OCI-LY1 (cell line): Measurements from ENCODE around the gene ARFIP1.

Source experiments
- H2AFZ ChIP-seq: fragments of 200-600 bp; sonication (generic), shearing (Covaris generic); 2 replicates; pipeline ENCODE4 v1.6.0; 2014; ENCODE audit warnings: antibody characterized with exemption, mild to moderate bottlenecking, low read length
- H3F3A ChIP-seq: fragments of 200-600 bp; sonication (generic), shearing (Covaris generic); 2 replicates; pipeline ENCODE4 v1.6.0; 2014; ENCODE audit warnings: mild to moderate bottlenecking, antibody characterized with exemption, low read length, moderate library complexity; ENCODE audit not compliant: insufficient read depth
- H3K27ac ChIP-seq: fragments of 200-600 bp; sonication (generic); 2 replicates; pipeline ENCODE4 v1.5.1; 2014; ENCODE audit warnings: low read length, mixed run types, mild to moderate bottlenecking, low read depth; ENCODE audit not compliant: poor library complexity, severe bottlenecking
- H3K27me3 ChIP-seq: fragments of 200-600 bp; sonication (generic); 2 replicates; pipeline ENCODE4 v1.6.0; 2014; ENCODE audit warnings: antibody characterized with exemption, mild to moderate bottlenecking, low read length, moderate library complexity; ENCODE audit not compliant: insufficient read depth
- H3K36me3 ChIP-seq: fragments of 200-600 bp; sonication (generic); 2 replicates; pipeline ENCODE4 v1.6.1; 2014; ENCODE audit warnings: mild to moderate bottlenecking, antibody characterized with exemption, low read length, moderate library complexity, mixed read lengths; ENCODE audit not compliant: insufficient read depth
- H3K4me1 ChIP-seq: fragments of 200-600 bp; sonication (generic); 2 replicates; pipeline ENCODE4 v1.5.1; 2014; ENCODE audit warnings: mild to moderate bottlenecking, low read length, moderate library complexity; ENCODE audit not compliant: insufficient read depth, severe bottlenecking
- H3K4me2 ChIP-seq: fragments of 200-600 bp; sonication (generic), shearing (Covaris generic); 2 replicates; pipeline ENCODE4 v1.6.1; 2014; ENCODE audit warnings: low read length
- H3K4me3 ChIP-seq: fragments of 200-600 bp; sonication (generic); 2 replicates; pipeline ENCODE4 v1.5.1; 2014; ENCODE audit warnings: low read length, low read depth, mild to moderate bottlenecking, mixed read lengths; ENCODE audit not compliant: poor library complexity, severe bottlenecking
- H3K79me2 ChIP-seq: fragments of 200-600 bp; shearing (Covaris generic); 2 replicates; pipeline ENCODE4 v1.6.1; 2016; ENCODE audit warnings: mixed run types, low read length, mixed read lengths; ENCODE audit not compliant: insufficient read depth
- H3K9ac ChIP-seq: fragments of 200-600 bp; sonication (generic), shearing (Covaris generic); 2 replicates; pipeline ENCODE4 v1.6.1; 2014; ENCODE audit warnings: mild to moderate bottlenecking, low read length, mixed read lengths
- H3K9me2 ChIP-seq: fragments of 200-600 bp; sonication (generic), shearing (Covaris generic); 2 replicates; pipeline ENCODE4 v1.6.1; 2014; ENCODE audit warnings: low read depth, mild to moderate bottlenecking, low read length, mixed read lengths
- H3K9me3 ChIP-seq: fragments of 200-600 bp; shearing (Covaris generic); 2 replicates; pipeline ENCODE4 v1.6.1; 2014; ENCODE audit warnings: low read length, mixed read lengths
- H4K20me1 ChIP-seq: fragments of 200-600 bp; sonication (generic), shearing (Covaris generic); 2 replicates; pipeline ENCODE4 v1.6.0; 2016; ENCODE audit warnings: mild to moderate bottlenecking, low read length; ENCODE audit not compliant: insufficient read depth
- EZH2 ChIP-seq: fragments of 200-600 bp; sonication (generic), shearing (Covaris generic); IDR thresholded peaks from 2 replicates; pipeline ENCODE4 v1.8.0; 2017; ENCODE audit warnings: borderline replicate concordance, mixed run types, mild to moderate bottlenecking, antibody characterized with exemption, low read length, moderate library complexity, mixed read lengths
- TF ChIP-seq, protein P1 (sequence below): fragments of 200-600 bp; sonication (generic), shearing (Covaris generic); IDR thresholded peaks from 2 replicates; pipeline ENCODE4 v1.5.1; 2017; ENCODE audit warnings: mild to moderate bottlenecking, antibody characterized with exemption, low read length, moderate library complexity, mixed read lengths

The ARFIP1 gene

DNA sequence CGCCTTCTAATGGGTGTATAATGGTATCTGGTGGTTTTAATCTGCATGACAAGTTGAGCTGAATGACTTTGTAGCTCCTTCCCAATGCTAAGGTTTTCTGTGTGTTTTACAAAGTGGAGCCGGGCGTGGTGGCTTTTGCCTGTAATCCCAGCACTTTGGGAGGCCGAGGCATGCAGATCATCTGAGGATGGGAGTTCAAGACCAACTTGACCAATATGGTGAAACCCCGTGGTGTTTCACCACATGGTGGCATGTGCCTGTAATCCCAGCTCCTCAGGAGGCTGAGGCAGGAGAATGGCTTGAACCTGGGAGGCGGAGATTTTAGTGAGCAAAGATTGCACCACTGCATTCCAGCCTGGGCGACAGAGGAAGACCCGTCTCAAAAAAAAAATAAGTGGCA, 28.9 kb downstream of the ARFIP1 start:
- Histone ChIP-seq H3K9ac (no peak overlapping the region), H3K9me2 (no peaks in the 10 kb centered on the region; the same call in 1 of the 2 replicates), H3K27ac (no peak overlapping the region), H3K4me2 (no peak overlapping the region), H2AFZ (no peak overlapping the region), H3K36me3 (peaks cover 7% of the 10 kb centered on the region), H3K4me1 (peaks cover 4% of the 10 kb centered on the region), H3K4me3 (no peak overlapping the region), H4K20me1 (no peaks in the 10 kb centered on the region), H3K79me2 (no peaks in the 10 kb centered on the region), H3K9me3 (no peaks in the 10 kb centered on the region), H3K27me3 (no peaks in the 10 kb centered on the region), H3F3A (no peaks in the 10 kb centered on the region)
- TF ChIP-seq, protein P1, sequence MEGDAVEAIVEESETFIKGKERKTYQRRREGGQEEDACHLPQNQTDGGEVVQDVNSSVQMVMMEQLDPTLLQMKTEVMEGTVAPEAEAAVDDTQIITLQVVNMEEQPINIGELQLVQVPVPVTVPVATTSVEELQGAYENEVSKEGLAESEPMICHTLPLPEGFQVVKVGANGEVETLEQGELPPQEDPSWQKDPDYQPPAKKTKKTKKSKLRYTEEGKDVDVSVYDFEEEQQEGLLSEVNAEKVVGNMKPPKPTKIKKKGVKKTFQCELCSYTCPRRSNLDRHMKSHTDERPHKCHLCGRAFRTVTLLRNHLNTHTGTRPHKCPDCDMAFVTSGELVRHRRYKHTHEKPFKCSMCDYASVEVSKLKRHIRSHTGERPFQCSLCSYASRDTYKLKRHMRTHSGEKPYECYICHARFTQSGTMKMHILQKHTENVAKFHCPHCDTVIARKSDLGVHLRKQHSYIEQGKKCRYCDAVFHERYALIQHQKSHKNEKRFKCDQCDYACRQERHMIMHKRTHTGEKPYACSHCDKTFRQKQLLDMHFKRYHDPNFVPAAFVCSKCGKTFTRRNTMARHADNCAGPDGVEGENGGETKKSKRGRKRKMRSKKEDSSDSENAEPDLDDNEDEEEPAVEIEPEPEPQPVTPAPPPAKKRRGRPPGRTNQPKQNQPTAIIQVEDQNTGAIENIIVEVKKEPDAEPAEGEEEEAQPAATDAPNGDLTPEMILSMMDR: no peak
- no peak for TF ChIP-seq EZH2

DNA sequence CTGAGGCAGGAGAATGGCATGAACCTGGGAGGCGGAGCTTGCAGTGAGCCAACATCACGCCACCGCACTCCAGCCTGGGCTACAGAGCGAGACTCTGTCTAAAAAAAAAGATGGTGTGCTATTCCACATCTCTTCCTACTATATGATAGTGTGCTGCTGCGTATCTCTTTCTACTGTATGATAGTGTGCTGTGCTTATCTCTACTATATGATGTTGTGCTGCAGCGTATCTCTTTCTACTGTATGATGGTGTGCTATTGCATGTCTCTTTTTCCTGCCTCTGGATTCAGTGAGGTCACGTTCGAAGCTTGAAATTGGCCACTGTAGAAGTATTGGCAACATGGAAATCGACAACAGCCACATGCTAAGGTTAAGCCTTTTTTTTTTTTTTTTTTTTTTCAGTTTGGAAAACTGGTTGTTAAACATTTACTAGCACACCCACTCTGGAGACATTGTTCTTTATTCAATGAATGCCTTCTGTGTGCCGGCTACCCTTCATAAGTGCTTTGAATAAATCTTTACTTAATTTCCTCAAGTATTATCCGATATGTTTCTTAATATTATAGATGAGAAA, 31.0 kb downstream of the ARFIP1 start:
- Histone ChIP-seq H3K4me2 (no peak overlapping the region), H3K79me2 (no peaks in the 10 kb centered on the region), H3K9ac (no peak overlapping the region), H3K27me3 (no peaks in the 10 kb centered on the region), H2AFZ (no peak overlapping the region), H3K4me3 (no peak overlapping the region), H3F3A (no peaks in the 10 kb centered on the region), H3K4me1 (peaks cover 4% of the 10 kb centered on the region), H3K9me2 (no peaks in the 10 kb centered on the region; the same call in 1 of the 2 replicates), H3K36me3 (peaks cover 7% of the 10 kb centered on the region), H3K9me3 (peaks cover 3% of the 10 kb centered on the region; the same call in 1 of the 2 replicates), H3K27ac (no peak overlapping the region), H4K20me1 (no peaks in the 10 kb centered on the region)
- TF ChIP-seq, protein P1: no peak
- TF ChIP-seq EZH2: no peak

DNA sequence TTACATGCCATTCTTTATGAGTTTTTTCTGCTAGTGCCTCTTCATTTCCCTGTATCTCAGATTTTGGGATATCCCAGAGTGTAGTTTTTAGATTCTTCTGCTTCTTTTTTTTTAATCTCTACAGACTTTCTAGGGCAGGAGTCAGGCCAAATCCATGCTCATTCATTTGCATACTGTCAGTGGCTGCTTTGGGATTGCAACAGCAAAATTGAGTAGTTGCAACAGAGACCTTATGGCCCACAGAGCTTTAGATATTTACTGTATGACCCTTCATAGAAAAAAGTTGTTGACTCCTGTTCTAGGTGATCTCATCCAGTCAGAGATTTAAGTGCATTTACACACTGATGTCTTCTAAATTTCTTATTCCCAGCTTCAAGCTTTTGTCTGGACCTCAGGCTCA, 35.3 kb downstream of the ARFIP1 start:
- H2AFZ ChIP-seq: no peak overlapping the region
- TF ChIP-seq, protein P1: no peak
- no peak overlapping the region for H3K4me2 ChIP-seq
- H3K4me1 ChIP-seq: no peaks in the 10 kb centered on the region
- H4K20me1 ChIP-seq: no peaks in the 10 kb centered on the region
- H3K27ac ChIP-seq: no peak overlapping the region
- H3K9ac ChIP-seq: no peak overlapping the region
- H3K27me3 ChIP-seq: no peaks in the 10 kb centered on the region
- no peaks in the 10 kb centered on the region for H3F3A ChIP-seq
- H3K36me3 ChIP-seq: no peaks in the 10 kb centered on the region
- no peaks in the 10 kb centered on the region for H3K9me2 ChIP-seq
- peaks cover 3% of the 10 kb centered on the region; the same call in 1 of the 2 replicates for H3K9me3 ChIP-seq
- no peak overlapping the region for H3K4me3 ChIP-seq
- no peaks in the 10 kb centered on the region for H3K79me2 ChIP-seq
